OCI-LY1 (cell line): ENCODE results near the gene DCDC1.

Experiments
- H2AFZ ChIP-seq: fragments of 200-600 bp; sonication (generic), shearing (Covaris generic); 2 replicates; pipeline ENCODE4 v1.6.0; 2014; ENCODE audit warnings: antibody characterized with exemption, mild to moderate bottlenecking, low read length
- H3F3A ChIP-seq: fragments of 200-600 bp; sonication (generic), shearing (Covaris generic); 2 replicates; pipeline ENCODE4 v1.6.0; 2014; ENCODE audit warnings: mild to moderate bottlenecking, antibody characterized with exemption, low read length, moderate library complexity; ENCODE audit not compliant: insufficient read depth
- H3K27ac ChIP-seq: fragments of 200-600 bp; sonication (generic); 2 replicates; pipeline ENCODE4 v1.5.1; 2014; ENCODE audit warnings: low read length, mixed run types, mild to moderate bottlenecking, low read depth; ENCODE audit not compliant: poor library complexity, severe bottlenecking
- H3K27me3 ChIP-seq: fragments of 200-600 bp; sonication (generic); 2 replicates; pipeline ENCODE4 v1.6.0; 2014; ENCODE audit warnings: antibody characterized with exemption, mild to moderate bottlenecking, low read length, moderate library complexity; ENCODE audit not compliant: insufficient read depth
- H3K36me3 ChIP-seq: fragments of 200-600 bp; sonication (generic); 2 replicates; pipeline ENCODE4 v1.6.1; 2014; ENCODE audit warnings: mild to moderate bottlenecking, antibody characterized with exemption, low read length, moderate library complexity, mixed read lengths; ENCODE audit not compliant: insufficient read depth
- H3K4me1 ChIP-seq: fragments of 200-600 bp; sonication (generic); 2 replicates; pipeline ENCODE4 v1.5.1; 2014; ENCODE audit warnings: mild to moderate bottlenecking, low read length, moderate library complexity; ENCODE audit not compliant: insufficient read depth, severe bottlenecking
- H3K4me2 ChIP-seq: fragments of 200-600 bp; sonication (generic), shearing (Covaris generic); 2 replicates; pipeline ENCODE4 v1.6.1; 2014; ENCODE audit warnings: low read length
- H3K4me3 ChIP-seq: fragments of 200-600 bp; sonication (generic); 2 replicates; pipeline ENCODE4 v1.5.1; 2014; ENCODE audit warnings: low read length, low read depth, mild to moderate bottlenecking, mixed read lengths; ENCODE audit not compliant: poor library complexity, severe bottlenecking
- H3K79me2 ChIP-seq: fragments of 200-600 bp; shearing (Covaris generic); 2 replicates; pipeline ENCODE4 v1.6.1; 2016; ENCODE audit warnings: mixed run types, low read length, mixed read lengths; ENCODE audit not compliant: insufficient read depth
- H3K9ac ChIP-seq: fragments of 200-600 bp; sonication (generic), shearing (Covaris generic); 2 replicates; pipeline ENCODE4 v1.6.1; 2014; ENCODE audit warnings: mild to moderate bottlenecking, low read length, mixed read lengths
- H3K9me2 ChIP-seq: fragments of 200-600 bp; sonication (generic), shearing (Covaris generic); 2 replicates; pipeline ENCODE4 v1.6.1; 2014; ENCODE audit warnings: low read depth, mild to moderate bottlenecking, low read length, mixed read lengths
- H3K9me3 ChIP-seq: fragments of 200-600 bp; shearing (Covaris generic); 2 replicates; pipeline ENCODE4 v1.6.1; 2014; ENCODE audit warnings: low read length, mixed read lengths
- H4K20me1 ChIP-seq: fragments of 200-600 bp; sonication (generic), shearing (Covaris generic); 2 replicates; pipeline ENCODE4 v1.6.0; 2016; ENCODE audit warnings: mild to moderate bottlenecking, low read length; ENCODE audit not compliant: insufficient read depth
- EZH2 ChIP-seq: fragments of 200-600 bp; sonication (generic), shearing (Covaris generic); IDR thresholded peaks from 2 replicates; pipeline ENCODE4 v1.8.0; 2017; ENCODE audit warnings: borderline replicate concordance, mixed run types, mild to moderate bottlenecking, antibody characterized with exemption, low read length, moderate library complexity, mixed read lengths
- TF ChIP-seq, protein P1 (sequence below): fragments of 200-600 bp; sonication (generic), shearing (Covaris generic); IDR thresholded peaks from 2 replicates; pipeline ENCODE4 v1.5.1; 2017; ENCODE audit warnings: mild to moderate bottlenecking, antibody characterized with exemption, low read length, moderate library complexity, mixed read lengths

DCDC1 gene

GRCh38 chr11:30876228-30876627 lies 493.3 kb downstream of the DCDC1 start:
- no peaks in the 10 kb centered on the region for H3K9me2 ChIP-seq
- no peak overlapping the region for H3K4me2 ChIP-seq
- no peaks in the 10 kb centered on the region for H4K20me1 ChIP-seq
- no peak overlapping the region for H2AFZ ChIP-seq
- no peak overlapping the region for H3K9ac ChIP-seq
- H3F3A ChIP-seq: no peaks in the 10 kb centered on the region
- no peak for TF ChIP-seq EZH2
- TF ChIP-seq, protein P1, sequence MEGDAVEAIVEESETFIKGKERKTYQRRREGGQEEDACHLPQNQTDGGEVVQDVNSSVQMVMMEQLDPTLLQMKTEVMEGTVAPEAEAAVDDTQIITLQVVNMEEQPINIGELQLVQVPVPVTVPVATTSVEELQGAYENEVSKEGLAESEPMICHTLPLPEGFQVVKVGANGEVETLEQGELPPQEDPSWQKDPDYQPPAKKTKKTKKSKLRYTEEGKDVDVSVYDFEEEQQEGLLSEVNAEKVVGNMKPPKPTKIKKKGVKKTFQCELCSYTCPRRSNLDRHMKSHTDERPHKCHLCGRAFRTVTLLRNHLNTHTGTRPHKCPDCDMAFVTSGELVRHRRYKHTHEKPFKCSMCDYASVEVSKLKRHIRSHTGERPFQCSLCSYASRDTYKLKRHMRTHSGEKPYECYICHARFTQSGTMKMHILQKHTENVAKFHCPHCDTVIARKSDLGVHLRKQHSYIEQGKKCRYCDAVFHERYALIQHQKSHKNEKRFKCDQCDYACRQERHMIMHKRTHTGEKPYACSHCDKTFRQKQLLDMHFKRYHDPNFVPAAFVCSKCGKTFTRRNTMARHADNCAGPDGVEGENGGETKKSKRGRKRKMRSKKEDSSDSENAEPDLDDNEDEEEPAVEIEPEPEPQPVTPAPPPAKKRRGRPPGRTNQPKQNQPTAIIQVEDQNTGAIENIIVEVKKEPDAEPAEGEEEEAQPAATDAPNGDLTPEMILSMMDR: no peak
- no peaks in the 10 kb centered on the region for H3K4me1 ChIP-seq
- no peaks in the 10 kb centered on the region for H3K9me3 ChIP-seq
- no peak overlapping the region for H3K27ac ChIP-seq
- no peak overlapping the region for H3K4me3 ChIP-seq
- no peaks in the 10 kb centered on the region for H3K27me3 ChIP-seq
- no peaks in the 10 kb centered on the region for H3K36me3 ChIP-seq
- H3K79me2 ChIP-seq: no peaks in the 10 kb centered on the region

- no peaks in the 10 kb centered on the region for H3K4me1 ChIP-seq
- no peaks in the 10 kb centered on the region for H3K79me2 ChIP-seq
- H3K27ac ChIP-seq: no peak overlapping the region
- H3K36me3 ChIP-seq: no peaks in the 10 kb centered on the region
- H4K20me1 ChIP-seq: no peaks in the 10 kb centered on the region
- no peak overlapping the region for H3K9ac ChIP-seq
- H3K9me2 ChIP-seq: no peaks in the 10 kb centered on the region
- H2AFZ ChIP-seq: no peak overlapping the region
- H3F3A ChIP-seq: no peaks in the 10 kb centered on the region
- TF ChIP-seq, protein P1: no peak
- no peak for TF ChIP-seq EZH2
- H3K9me3 ChIP-seq: no peaks in the 10 kb centered on the region
- no peak overlapping the region for H3K4me2 ChIP-seq
- no peak overlapping the region for H3K4me3 ChIP-seq
- H3K27me3 ChIP-seq: no peaks in the 10 kb centered on the region
These were observed 493.7 kb downstream of the DCDC1 start for GRCh38 chr11:30875806-30876205.

- no peaks in the 10 kb centered on the region for H3K4me1 ChIP-seq
- H3K9me2 ChIP-seq: no peaks in the 10 kb centered on the region
- no peak overlapping the region for H3K27ac ChIP-seq
- H3K4me3 ChIP-seq: no peak overlapping the region
- H2AFZ ChIP-seq: no peak overlapping the region
- no peaks in the 10 kb centered on the region for H3K9me3 ChIP-seq
- no peaks in the 10 kb centered on the region for H4K20me1 ChIP-seq
- H3K4me2 ChIP-seq: no peak overlapping the region
- H3K36me3 ChIP-seq: no peaks in the 10 kb centered on the region
- no peaks in the 10 kb centered on the region for H3K27me3 ChIP-seq
- no peaks in the 10 kb centered on the region for H3F3A ChIP-seq
- no peak overlapping the region for H3K9ac ChIP-seq
- no peaks in the 10 kb centered on the region for H3K79me2 ChIP-seq
- TF ChIP-seq EZH2: no peak
- TF ChIP-seq, protein P1: no peak
These were observed 495.5 kb downstream of the DCDC1 start for GRCh38 chr11:30873924-30874610.
